ENCODE data around the gene TMEM178A.

The TMEM178A gene

DNA sequence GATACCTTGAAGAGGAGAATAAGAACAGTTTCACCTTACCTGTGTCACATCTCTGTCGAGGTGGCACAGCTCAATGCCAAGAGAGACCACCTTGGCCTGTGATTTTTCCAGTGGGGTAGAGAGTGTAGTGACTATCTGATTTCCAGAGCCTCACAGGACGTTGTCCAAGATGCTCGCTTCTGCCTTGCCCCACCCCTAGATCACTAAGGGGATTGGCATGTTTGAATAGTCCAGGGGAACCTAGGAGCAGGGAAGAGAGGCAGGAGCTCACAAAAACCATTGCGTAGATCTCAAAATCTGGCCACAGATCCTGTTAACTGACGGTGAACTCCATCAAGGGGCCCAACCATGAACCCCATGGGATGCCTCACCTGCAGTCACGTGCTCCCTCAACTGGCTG is 24.2 kb downstream of the TMEM178A start:
- no peak for DNase-seq
- Histone ChIP-seq H3K9me3 (replicated peaks; ENCODE audit: insufficient read depth, low read length) (no peaks in the 10 kb centered on the region), H3K27me3 (replicated peaks; ENCODE audit: insufficient read depth, low read length) (no peaks in the 10 kb centered on the region), H3K36me3 (replicated peaks; ENCODE audit: insufficient read depth, low read length) (no peaks in the 10 kb centered on the region), H3K9me2 (replicated peaks; ENCODE audit: insufficient read depth, low read length) (no peaks in the 10 kb centered on the region), H3K79me2 (ENCODE audit: low read length) (no peaks in the 10 kb centered on the region), H3F3A (ENCODE audit: insufficient read depth, low read length) (no peaks in the 10 kb centered on the region), H3K27ac (ENCODE audit: low read length) (no peak overlapping the region), H2AFZ (ENCODE audit: low read length) (no peak overlapping the region), H3K4me2 (ENCODE audit: low read depth, low read length) (no peak overlapping the region), H4K20me1 (ENCODE audit: insufficient read depth, low read length) (no peaks in the 10 kb centered on the region), H3K4me3 (ENCODE audit: low read length) (no peak overlapping the region), H3K9ac (ENCODE audit: low read length) (no peak overlapping the region), H3K4me1 (ENCODE audit: low read length) (no peaks in the 10 kb centered on the region)
- TF ChIP-seq EZH2phosphoT487 (IDR thresholded peaks at IDR 0.05; ENCODE audit: low read length): no peak
- no peak for TF ChIP-seq CTCF (IDR thresholded peaks at IDR 0.05; ENCODE audit: low read length)
- no peak for TF ChIP-seq EZH2 (optimal IDR thresholded peaks at IDR 0.05; ENCODE audit: low read depth, low read length)

GRCh38 chr2:39693245-39693644 is 27.5 kb downstream of the TMEM178A start:
- H3K4me3 ChIP-seq (ENCODE audit: low read length): no peak overlapping the region
- no peak for TF ChIP-seq CTCF (IDR thresholded peaks at IDR 0.05; ENCODE audit: low read length)
- TF ChIP-seq EZH2phosphoT487 (IDR thresholded peaks at IDR 0.05; ENCODE audit: low read length): no peak
- TF ChIP-seq EZH2 (optimal IDR thresholded peaks at IDR 0.05; ENCODE audit: low read depth, low read length): no peak
- no peaks in the 10 kb centered on the region for H3K79me2 ChIP-seq (ENCODE audit: low read length)
- no peaks in the 10 kb centered on the region for H4K20me1 ChIP-seq (ENCODE audit: insufficient read depth, low read length)
- no peaks in the 10 kb centered on the region for H3K9me3 ChIP-seq (replicated peaks; ENCODE audit: insufficient read depth, low read length)
- no peak overlapping the region for H3K27ac ChIP-seq (ENCODE audit: low read length)
- DNase-seq: no peak
- no peak overlapping the region for H3K9ac ChIP-seq (ENCODE audit: low read length)
- no peaks in the 10 kb centered on the region for H3K36me3 ChIP-seq (replicated peaks; ENCODE audit: insufficient read depth, low read length)
- H3F3A ChIP-seq (ENCODE audit: insufficient read depth, low read length): no peaks in the 10 kb centered on the region
- H3K9me2 ChIP-seq (replicated peaks; ENCODE audit: insufficient read depth, low read length): no peaks in the 10 kb centered on the region
- H2AFZ ChIP-seq (ENCODE audit: low read length): no peak overlapping the region
- H3K27me3 ChIP-seq (replicated peaks; ENCODE audit: insufficient read depth, low read length): no peaks in the 10 kb centered on the region
- H3K4me1 ChIP-seq (ENCODE audit: low read length): no peaks in the 10 kb centered on the region
- H3K4me2 ChIP-seq (ENCODE audit: low read depth, low read length): no peak overlapping the region

DNA sequence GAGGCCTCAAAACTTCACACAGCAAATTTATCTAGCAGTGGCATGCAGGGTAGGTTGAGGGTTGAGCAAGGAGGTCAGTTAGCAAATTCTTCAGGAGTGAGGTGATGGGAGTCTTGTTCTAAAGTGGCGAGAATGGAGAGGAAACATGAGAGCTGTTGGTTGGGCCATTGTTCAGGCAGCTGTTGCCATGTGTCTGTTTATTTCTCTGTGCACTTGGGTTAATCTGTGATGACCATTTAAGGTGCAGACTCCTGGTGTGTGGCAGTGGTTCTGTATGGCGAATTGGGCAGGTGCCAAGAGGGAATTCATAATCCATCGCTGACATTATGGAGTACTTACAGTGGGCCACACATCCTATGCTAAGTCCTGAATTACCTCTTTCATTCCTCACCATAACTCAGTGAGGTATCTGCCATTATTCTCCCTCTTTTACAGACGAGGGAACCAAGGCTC is 30.4 kb downstream of the TMEM178A start:
- no peak for TF ChIP-seq CTCF (IDR thresholded peaks at IDR 0.05; ENCODE audit: low read length)
- no peak for TF ChIP-seq EZH2phosphoT487 (IDR thresholded peaks at IDR 0.05; ENCODE audit: low read length)
- TF ChIP-seq EZH2 (optimal IDR thresholded peaks at IDR 0.05; ENCODE audit: low read depth, low read length): no peak
- Histone ChIP-seq H3F3A (ENCODE audit: insufficient read depth, low read length) (no peaks in the 10 kb centered on the region), H3K9ac (ENCODE audit: low read length) (no peak overlapping the region), H3K9me2 (replicated peaks; ENCODE audit: insufficient read depth, low read length) (no peaks in the 10 kb centered on the region), H3K4me2 (ENCODE audit: low read depth, low read length) (no peak overlapping the region), H2AFZ (ENCODE audit: low read length) (no peak overlapping the region), H3K27ac (ENCODE audit: low read length) (no peak overlapping the region), H3K4me3 (ENCODE audit: low read length) (no peak overlapping the region), H3K36me3 (replicated peaks; ENCODE audit: insufficient read depth, low read length) (no peaks in the 10 kb centered on the region), H3K9me3 (replicated peaks; ENCODE audit: insufficient read depth, low read length) (no peaks in the 10 kb centered on the region), H3K79me2 (ENCODE audit: low read length) (no peaks in the 10 kb centered on the region), H4K20me1 (ENCODE audit: insufficient read depth, low read length) (no peaks in the 10 kb centered on the region), H3K4me1 (ENCODE audit: low read length) (no peaks in the 10 kb centered on the region), H3K27me3 (replicated peaks; ENCODE audit: insufficient read depth, low read length) (no peaks in the 10 kb centered on the region)
- no peak for DNase-seq
